Activated CD4-positive, alpha-beta T cell treated with anti-CD3 and anti-CD28 coated beads, Interleukin-2, amount 50 U/mL, for 16 hours (primary cell): ENCODE results near the gene DPP9.
A peak's percentile ranks its signal among the peaks of the same experiment; 100 is the strongest.
"Not testable (repeated sequence)": the region's sequence is repeated elsewhere in the genome, so short reads cannot be mapped to it uniquely, and the experiment has no call there.

Experiments used
- DNase-seq: peaks from one replicate; pipeline ENCODE4 v3.0.0-alpha.2; 2020

The DPP9 gene

DNA sequence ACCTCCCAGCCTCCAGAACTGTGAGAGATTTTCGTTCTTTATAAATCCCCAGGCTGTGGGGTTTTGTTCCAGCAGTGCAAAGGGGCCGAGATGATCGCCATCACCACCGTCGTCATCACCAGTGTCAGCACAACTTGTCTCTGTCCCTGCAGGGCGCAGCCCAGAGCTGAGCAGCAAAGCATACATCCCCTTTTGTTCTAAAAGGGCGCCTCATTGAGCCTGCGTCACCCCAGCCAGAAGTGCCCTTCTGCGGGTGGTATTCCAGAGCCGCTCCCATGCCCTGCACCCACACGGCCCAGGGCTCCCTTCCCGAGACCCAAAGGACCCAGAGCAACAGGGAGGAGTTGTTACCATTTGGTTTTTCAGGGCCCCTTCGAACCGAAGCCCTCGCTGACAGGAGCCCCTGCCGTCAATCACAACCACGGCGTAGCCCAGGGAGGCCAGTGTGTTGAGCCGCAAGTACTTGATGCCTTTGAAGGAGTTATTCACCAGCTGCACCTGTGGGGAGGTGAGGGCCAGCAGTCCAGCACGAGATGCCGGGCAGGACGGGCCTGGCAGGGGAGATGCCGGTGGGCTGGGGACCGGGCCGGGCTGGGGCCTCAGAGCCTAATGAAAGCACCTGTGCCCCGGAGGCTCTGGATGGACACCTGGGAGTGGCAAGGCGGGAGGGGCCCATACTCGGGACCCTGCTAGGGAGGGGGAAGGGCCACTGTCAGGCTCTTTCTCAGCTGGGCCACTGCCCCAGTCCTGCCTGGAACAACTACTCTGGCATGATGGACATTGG is 39.1 kb downstream of the DPP9 start:
- DNase-seq = no peak

GRCh38 chr19:4682417-4683200 is 41.0 kb downstream of the DPP9 start:
- DNase-seq = no peak

DNA sequence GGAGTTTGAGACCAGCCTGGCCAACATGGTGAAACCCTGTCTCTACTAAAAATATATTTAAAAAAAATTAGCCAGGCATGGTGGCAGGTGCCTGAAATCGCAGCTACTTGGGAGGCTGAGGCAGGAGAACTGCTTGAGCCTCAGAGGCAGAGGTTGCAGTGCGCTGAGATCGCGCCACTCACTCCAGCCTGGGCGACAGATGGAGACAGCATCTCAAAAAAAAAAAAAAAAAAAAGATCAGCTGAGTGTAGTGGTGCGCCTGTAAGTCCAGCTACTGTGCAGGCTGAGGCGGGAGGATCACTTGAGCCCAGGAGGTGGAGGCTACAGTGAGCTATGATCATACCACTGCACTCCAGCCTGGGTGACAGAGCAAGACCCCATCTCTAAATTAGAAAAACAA is 43.6 kb downstream of the DPP9 start:
- not testable (repeated sequence) for DNase-seq

DNA sequence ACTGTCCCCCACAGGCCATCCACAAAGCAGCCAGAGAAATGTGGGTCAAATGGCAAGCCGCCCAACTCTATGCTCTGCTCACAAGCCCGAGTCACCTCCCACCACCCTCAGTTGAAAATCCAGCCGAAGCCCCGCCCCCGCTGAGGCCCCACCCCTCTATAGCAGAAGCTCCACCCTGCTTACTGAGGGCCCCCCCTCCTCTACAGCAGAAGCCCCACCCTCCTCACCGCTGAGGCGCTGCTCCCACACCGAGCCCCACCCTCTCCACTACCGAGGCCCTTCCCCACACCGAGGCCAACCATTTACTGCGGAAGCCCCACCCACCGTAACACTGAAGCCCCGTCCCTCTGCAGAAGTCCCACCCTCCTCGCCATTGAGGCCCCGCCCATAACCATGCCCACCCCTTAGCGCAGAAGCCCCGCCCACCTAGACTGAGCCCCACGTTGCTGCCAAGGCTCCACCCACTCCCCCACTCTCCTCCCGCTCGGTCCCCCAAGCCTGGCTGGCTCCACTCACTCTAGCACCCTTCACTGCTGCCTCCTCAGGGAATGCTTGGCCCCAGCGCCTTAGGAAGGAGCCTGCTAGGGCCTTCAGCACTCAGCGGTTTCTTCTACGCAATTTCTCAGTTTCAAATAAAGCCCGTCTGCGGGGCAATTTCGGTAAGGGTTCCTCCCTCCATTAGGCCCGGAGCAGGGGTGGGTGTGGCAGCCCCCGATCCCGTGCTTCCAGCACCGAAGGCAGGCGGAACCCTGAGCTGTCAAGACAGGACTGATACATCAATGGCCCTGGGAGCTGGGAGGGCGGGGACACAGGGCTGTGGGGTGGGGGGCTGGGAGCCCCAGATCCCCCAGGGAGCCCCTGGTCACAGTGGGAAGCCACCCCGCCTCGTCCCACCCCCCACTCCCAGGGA is 44.5 kb downstream of the DPP9 start:
- DNase-seq = peak; percentile 5

DNA sequence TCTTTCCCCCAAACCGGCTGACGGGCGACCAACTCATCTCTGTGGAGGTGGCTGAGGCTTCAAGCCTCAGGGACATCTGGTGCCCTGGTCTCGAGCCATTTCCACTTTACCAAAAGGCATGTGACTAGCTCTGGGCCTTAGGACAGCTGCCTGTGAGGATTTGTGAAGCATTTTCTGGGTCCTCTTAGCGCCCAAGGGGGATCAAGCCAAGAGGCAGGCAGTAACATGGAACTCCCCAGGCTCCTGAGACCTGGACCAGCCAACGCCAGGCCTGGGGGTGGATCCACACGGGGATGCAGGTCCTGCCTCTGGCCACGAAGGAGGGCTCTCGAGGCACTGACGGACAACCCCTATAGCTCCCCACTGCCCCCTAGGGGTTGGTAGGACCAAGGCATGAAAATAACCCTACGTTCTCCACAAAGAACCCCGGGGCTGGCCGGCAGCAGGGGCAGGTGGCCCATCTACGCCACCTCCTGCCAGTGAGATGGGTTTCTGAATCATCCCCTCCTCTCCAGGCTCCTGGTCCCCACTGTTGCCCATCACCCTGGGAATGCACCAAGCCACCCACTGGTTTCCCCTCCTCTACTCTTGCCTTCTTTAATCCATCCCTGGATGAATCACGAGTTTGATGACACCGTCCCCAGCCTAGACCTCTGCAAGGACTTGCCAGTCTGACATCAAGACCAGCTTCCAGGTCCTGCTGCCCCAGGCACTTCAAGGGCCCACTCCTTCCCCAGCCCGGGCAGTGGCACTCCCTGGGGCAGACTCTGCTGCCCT is 46.5 kb downstream of the DPP9 start:
- DNase-seq = peak; percentile 39

DNA sequence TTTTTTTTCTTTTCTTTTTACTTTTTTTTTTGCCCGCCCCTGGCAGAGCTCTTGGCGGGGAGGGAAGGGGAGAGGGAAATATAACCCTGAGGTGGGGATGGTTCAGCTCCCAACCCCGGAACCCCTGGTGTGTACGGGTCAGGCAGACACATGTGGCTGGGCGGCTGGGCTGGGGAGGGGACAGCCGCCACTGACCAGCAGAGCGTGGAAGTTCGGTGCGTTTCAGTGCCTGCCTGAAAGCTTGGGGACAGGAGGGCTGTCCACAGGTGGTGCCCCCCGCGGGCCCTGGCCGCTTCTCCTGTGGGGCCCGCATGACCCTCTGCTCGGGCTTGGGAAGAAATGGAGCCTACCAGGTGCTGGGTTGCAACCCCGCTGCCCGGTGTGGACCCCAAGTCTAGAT is 48.3 kb downstream of the DPP9 start:
- DNase-seq = no peak

DNA sequence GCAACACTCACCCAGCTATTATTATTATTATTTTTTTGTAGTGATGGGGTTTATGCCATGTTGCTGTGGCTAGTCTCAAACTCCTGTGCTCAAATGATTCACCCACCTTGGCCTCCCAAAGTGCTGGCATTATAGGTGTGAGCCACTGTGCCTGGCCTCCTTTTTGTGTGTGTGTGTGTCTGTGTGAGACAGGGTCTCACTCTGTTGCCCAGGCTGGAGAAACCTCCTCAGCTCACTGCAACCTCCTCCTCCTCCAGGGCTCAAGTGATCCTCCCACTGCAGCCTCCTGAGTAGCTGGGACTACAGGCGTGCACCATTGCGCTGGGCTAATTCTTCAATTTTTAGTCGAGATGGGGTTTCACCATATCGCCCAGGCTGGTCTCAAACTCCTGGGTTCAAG is 49.9 kb downstream of the DPP9 start:
- DNase-seq = no peak

- DNase-seq = no peak
These were observed 50.4 kb downstream of the DPP9 start for GRCh38 chr19:4673216-4673615.

GRCh38 chr19:4671185-4671851 is 52.3 kb downstream of the DPP9 start:
- DNase-seq = no peak

- DNase-seq = peak; percentile 95
These were observed 53.7 kb downstream of the DPP9 start, which contains the start of gene MYDGF for GRCh38 chr19:4669723-4670480. Gene MYDGF (minus strand): TSS chr19:4670342. CDS start chr19:4670334, 8 bp downstream.

GRCh38 chr19:4664642-4665041 is 59.0 kb downstream of the DPP9 start:
- no peak for DNase-seq

GRCh38 chr19:4662812-4663211 is 60.8 kb downstream of the DPP9 start:
- no peak for DNase-seq

- no peak for DNase-seq
These were observed 61.5 kb downstream of the DPP9 start for GRCh38 chr19:4662020-4662695.

- peak; percentile 16 for DNase-seq
These were observed 62.6 kb downstream of the DPP9 start for GRCh38 chr19:4660993-4661392.

GRCh38 chr19:4660181-4660791 is 63.4 kb downstream of the DPP9 start:
- DNase-seq = no peak

- no peak for DNase-seq
These were observed 65.8 kb downstream of the DPP9 start for GRCh38 chr19:4657835-4658234.

DNA sequence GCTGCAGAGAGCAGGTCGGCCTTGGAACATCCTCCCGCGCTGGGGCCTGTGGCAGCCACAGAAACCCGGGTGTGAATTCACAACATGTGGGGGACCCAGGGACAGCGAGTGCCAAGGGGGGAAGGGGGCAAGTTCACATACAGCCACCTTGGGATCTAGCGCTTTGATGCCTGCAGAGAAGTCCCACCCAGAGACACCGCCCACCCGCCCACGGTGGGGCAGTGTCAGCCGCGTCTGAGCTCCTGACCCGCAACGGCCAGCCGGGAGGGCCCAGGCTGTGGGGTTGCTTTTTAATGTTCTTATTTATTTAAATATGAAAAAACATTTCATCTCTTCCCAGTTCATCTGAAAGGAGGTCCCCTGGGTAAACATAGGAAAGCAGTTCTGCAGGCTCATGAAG is 66.4 kb downstream of the DPP9 start:
- DNase-seq = no peak

DNA sequence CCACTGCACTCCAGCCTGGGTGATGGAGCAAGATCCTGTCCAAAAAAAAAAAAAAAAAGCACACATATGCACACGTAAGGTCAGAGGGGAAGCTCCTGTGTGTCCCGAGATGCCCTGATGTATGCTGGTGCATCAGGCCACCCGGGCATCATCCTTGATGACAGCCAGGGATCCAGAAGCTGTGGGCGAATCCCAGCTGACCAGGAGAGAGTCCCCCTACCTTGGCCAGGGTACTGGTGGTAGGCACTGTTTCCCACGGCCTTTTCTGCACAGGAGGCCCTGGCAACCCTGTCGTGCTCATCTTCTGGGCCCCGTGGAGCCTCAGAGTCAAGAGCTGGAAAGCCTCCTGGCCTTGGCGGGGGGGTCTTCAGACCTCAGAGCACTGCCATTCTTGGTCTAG is 67.5 kb downstream of the DPP9 start:
- DNase-seq = no peak

- no peak for DNase-seq
These were observed 68.9 kb downstream of the DPP9 start for GRCh38 chr19:4654437-4655361.
